ENCODE data around the gene BOK.

GRCh38 chr2:241618296-241618805 is 59.8 kb downstream of the BOK start:
- TF ChIP-seq, protein P1, sequence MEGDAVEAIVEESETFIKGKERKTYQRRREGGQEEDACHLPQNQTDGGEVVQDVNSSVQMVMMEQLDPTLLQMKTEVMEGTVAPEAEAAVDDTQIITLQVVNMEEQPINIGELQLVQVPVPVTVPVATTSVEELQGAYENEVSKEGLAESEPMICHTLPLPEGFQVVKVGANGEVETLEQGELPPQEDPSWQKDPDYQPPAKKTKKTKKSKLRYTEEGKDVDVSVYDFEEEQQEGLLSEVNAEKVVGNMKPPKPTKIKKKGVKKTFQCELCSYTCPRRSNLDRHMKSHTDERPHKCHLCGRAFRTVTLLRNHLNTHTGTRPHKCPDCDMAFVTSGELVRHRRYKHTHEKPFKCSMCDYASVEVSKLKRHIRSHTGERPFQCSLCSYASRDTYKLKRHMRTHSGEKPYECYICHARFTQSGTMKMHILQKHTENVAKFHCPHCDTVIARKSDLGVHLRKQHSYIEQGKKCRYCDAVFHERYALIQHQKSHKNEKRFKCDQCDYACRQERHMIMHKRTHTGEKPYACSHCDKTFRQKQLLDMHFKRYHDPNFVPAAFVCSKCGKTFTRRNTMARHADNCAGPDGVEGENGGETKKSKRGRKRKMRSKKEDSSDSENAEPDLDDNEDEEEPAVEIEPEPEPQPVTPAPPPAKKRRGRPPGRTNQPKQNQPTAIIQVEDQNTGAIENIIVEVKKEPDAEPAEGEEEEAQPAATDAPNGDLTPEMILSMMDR (IDR thresholded peaks at IDR 0.05): no peak
- TF ChIP-seq POLR2AphosphoS5 (IDR thresholded peaks at IDR 0.05) (no peak), POLR2A (IDR thresholded peaks at IDR 0.05) (no peak)

All from sigmoid colon (tissue), 4 donors.